C4-2B (cell line): ENCODE results near the gene GNAZ.

ENCODE experiments used
- ZFX ChIP-seq: fragments of 450-650 bp; IDR thresholded peaks from 2 replicates; pipeline ENCODE4 v1.6.1; 2017
- TF ChIP-seq, protein P1 (sequence below): fragments of 450-650 bp; conservative IDR thresholded peaks from 2 replicates; pipeline ENCODE4 v1.5.1; 2017; ENCODE audit warnings: mild to moderate bottlenecking

DNA sequence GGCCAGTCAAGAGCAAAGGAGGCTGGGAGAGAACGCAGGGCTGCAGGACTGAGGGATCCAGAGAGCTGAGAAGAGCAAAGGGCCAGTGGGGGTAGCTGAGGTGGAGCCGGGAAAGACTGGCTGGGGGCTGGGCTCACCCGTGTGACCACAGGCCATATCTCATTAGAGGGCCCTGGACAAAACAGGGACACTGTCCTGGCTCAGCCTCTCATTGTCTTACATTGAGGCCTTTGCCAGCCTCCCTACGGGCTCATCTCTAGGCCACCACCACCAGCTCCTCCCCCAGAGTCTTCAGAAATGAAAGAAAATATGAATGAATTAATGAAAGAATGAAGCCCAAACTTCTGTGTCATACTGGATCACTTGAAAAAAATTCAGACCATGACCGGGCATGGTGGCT lies 84.1 kb downstream of the GNAZ start:
- TF ChIP-seq, protein P1, sequence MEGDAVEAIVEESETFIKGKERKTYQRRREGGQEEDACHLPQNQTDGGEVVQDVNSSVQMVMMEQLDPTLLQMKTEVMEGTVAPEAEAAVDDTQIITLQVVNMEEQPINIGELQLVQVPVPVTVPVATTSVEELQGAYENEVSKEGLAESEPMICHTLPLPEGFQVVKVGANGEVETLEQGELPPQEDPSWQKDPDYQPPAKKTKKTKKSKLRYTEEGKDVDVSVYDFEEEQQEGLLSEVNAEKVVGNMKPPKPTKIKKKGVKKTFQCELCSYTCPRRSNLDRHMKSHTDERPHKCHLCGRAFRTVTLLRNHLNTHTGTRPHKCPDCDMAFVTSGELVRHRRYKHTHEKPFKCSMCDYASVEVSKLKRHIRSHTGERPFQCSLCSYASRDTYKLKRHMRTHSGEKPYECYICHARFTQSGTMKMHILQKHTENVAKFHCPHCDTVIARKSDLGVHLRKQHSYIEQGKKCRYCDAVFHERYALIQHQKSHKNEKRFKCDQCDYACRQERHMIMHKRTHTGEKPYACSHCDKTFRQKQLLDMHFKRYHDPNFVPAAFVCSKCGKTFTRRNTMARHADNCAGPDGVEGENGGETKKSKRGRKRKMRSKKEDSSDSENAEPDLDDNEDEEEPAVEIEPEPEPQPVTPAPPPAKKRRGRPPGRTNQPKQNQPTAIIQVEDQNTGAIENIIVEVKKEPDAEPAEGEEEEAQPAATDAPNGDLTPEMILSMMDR, result no peak
- no peak for TF ChIP-seq ZFX
